Activated CD4-positive, alpha-beta T cell treated with anti-CD3 and anti-CD28 coated beads, Interleukin-2, amount 10 ng/mL, durations not matched to agents 24 days and 14 days (primary cell): ENCODE data around the gene SAP30BP. TPM values are rescaled to one million over a fixed set of nuclear protein-coding genes. Genes with fewer than 3 reads are reported as not detected.
"Not testable (repeated sequence)": the region's sequence is repeated elsewhere in the genome, so short reads cannot be mapped to it uniquely, and the experiment has no call there.

Experiments
- DNase-seq: peaks from one replicate; pipeline ENCODE4 v3.0.0; 2022
- H3K27ac Mint-ChIP-seq: one replicate; pipeline ENCODE4 v1.8.0; 2022; ENCODE audit warnings: mild to moderate bottlenecking, mixed read lengths
- H3K27me3 Mint-ChIP-seq: one replicate; pipeline ENCODE4 v1.8.0; 2022; ENCODE audit warnings: mixed read lengths
- H3K36me3 Mint-ChIP-seq: one replicate; pipeline ENCODE4 v1.8.0; 2022; ENCODE audit warnings: low read depth, mild to moderate bottlenecking, mixed read lengths
- H3K4me1 Mint-ChIP-seq: one replicate; pipeline ENCODE4 v1.8.0; 2021; ENCODE audit warnings: mixed read lengths
- H3K4me3 Mint-ChIP-seq: one replicate; pipeline ENCODE4 v1.8.0; 2022; ENCODE audit warnings: mild to moderate bottlenecking, moderate library complexity, mixed read lengths
- H3K9me3 Mint-ChIP-seq: one replicate; pipeline ENCODE4 v1.8.0; 2021; ENCODE audit warnings: mixed read lengths
- intact Hi-C: fragments of 100-400 bp; cut with micrococcal nuclease; formaldehyde crosslinking; loops from one replicate; pipeline ENCODE4 v1.15.1; 2023
- total RNA-seq: library from RNA; stranded (reverse); gene quantifications from 2 replicates; pipeline ENCODE4 v1.2.3, GENCODE V29; 2022

The SAP30BP gene
- total RNA-seq, 1 donor from 2014 or later: 109 TPM

GRCh38 chr17:75638039-75638438, 29.1 kb upstream of the SAP30BP start:
- H3K27me3 Mint-ChIP-seq, H3K27ac Mint-ChIP-seq, intact Hi-C loops, H3K36me3 Mint-ChIP-seq, DNase-seq, H3K4me1 Mint-ChIP-seq, H3K4me3 Mint-ChIP-seq, H3K9me3 Mint-ChIP-seq: not testable (repeated sequence)

DNA sequence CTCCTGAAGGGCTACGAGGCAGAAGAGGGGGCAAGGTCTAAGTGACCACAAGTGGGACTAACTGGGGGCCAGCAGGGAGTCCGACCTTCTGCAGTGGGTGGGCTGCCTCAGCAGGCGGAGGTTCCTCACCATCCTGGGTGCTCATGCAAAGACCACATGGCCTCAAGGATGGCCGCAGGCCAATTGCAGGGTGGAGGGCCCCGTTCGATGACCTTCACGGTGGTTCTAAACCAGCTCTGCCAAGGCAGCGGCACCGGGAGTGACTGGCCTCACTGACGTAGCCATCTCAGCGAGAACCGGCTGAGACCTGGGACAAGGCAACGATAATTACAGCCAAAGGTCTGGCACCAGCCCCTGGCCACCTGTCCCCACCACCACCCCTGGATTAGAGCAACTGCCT, 28.2 kb upstream of the SAP30BP start:
- intact Hi-C loops: no loop called here
- H3K4me3 Mint-ChIP-seq: no peak overlapping the region
- H3K27me3 Mint-ChIP-seq: no peaks in the 10 kb centered on the region
- H3K4me1 Mint-ChIP-seq: peaks cover 1% of the 10 kb centered on the region
- no peak overlapping the region for H3K27ac Mint-ChIP-seq
- no peaks in the 10 kb centered on the region for H3K9me3 Mint-ChIP-seq
- no peak for DNase-seq
- no peaks in the 10 kb centered on the region for H3K36me3 Mint-ChIP-seq

DNA sequence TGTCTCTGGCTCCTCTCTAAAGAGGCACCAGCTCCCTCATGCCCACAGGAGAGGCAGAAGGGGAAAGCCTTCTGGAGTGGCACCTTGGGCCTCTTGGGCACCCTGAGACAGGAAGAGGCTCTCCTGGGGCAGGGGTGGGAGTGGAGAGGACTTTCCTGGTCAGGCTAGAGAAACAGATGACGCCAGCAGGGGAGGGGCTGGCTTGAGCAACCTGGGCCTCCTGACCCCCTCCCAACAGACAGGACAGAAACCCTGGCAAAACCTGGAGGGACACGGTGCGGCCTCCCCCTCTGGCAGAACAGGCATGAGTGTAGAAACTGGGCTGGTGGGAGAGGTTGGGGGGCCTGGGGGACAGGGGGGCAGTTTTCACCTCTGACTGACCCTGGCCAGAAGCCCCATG, 27.8 kb upstream of the SAP30BP start:
- Mint-ChIP-seq H3K36me3 (no peaks in the 10 kb centered on the region), H3K27me3 (no peaks in the 10 kb centered on the region), H3K27ac (no peak overlapping the region), H3K4me3 (no peak overlapping the region), H3K9me3 (no peaks in the 10 kb centered on the region), H3K4me1 (no peaks in the 10 kb centered on the region)
- intact Hi-C loops: no loop called here
- no peak for DNase-seq

GRCh38 chr17:75639771-75640555, 27.2 kb upstream of the SAP30BP start:
- Mint-ChIP-seq H3K4me3 (no peak overlapping the region), H3K9me3 (no peaks in the 10 kb centered on the region), H3K36me3 (no peaks in the 10 kb centered on the region), H3K27me3 (no peaks in the 10 kb centered on the region), H3K27ac (no peak overlapping the region), H3K4me1 (no peaks in the 10 kb centered on the region)
- DNase-seq: no peak
- intact Hi-C loops: no loop called here

DNA sequence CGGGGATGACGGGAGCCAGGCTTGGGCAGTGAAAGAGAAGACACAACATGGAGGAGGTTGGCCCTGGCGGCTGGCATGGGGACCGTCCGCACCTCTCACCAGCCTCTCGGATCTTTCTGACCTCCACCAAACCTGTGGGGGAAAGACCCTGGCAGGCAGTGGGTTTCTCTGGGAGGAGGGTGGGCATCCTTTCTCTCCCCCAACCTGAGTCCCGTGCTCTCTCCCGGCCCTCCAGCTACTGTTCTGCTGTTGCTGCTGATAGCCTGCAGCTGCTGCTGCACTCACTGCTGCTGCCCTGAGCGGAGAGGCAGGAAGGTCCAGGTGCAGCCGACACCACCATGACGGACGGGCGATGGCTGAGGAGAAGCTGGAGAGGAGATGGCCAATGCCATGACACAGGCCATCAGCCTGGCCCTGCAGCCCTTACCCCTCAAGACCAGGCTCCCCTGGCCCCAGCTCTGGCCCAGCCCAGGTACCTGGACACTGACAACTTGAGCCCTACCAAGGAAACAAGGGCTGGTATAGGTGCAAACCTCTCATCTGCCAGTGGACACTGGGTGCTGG, 26.5 kb upstream of the SAP30BP start:
- no peak overlapping the region for H3K4me3 Mint-ChIP-seq
- H3K4me1 Mint-ChIP-seq: peaks cover 5% of the 10 kb centered on the region
- H3K27me3 Mint-ChIP-seq: no peaks in the 10 kb centered on the region
- no peak for DNase-seq
- no peaks in the 10 kb centered on the region for H3K36me3 Mint-ChIP-seq
- intact Hi-C loops: no loop called here
- H3K9me3 Mint-ChIP-seq: no peaks in the 10 kb centered on the region
- H3K27ac Mint-ChIP-seq: no peak overlapping the region

DNA sequence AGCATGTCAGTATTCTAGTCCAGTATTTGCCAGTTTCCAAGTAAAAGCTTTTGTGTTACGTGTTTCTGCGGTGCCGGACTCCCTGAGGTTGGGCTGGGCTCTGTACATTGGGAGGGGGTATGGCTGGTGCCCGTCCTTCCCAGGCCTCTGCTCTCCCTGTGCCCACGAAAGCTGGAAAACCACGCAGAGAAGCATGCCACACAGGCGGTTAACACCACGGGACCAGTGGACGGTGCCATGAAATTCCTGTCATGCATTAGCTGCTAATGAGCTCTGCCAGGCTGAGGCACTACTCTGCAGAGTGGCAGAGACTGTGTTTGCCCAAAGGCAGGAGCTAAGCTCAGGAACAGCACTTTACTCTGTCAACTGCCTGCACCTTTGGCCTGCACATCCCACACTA, 25.8 kb upstream of the SAP30BP start:
- H3K27ac Mint-ChIP-seq: no peak overlapping the region
- H3K4me3 Mint-ChIP-seq: no peak overlapping the region
- peaks cover 12% of the 10 kb centered on the region for H3K4me1 Mint-ChIP-seq
- H3K36me3 Mint-ChIP-seq: no peaks in the 10 kb centered on the region
- intact Hi-C loops: no loop called here
- DNase-seq: no peak
- H3K27me3 Mint-ChIP-seq: no peaks in the 10 kb centered on the region
- H3K9me3 Mint-ChIP-seq: no peaks in the 10 kb centered on the region

DNA sequence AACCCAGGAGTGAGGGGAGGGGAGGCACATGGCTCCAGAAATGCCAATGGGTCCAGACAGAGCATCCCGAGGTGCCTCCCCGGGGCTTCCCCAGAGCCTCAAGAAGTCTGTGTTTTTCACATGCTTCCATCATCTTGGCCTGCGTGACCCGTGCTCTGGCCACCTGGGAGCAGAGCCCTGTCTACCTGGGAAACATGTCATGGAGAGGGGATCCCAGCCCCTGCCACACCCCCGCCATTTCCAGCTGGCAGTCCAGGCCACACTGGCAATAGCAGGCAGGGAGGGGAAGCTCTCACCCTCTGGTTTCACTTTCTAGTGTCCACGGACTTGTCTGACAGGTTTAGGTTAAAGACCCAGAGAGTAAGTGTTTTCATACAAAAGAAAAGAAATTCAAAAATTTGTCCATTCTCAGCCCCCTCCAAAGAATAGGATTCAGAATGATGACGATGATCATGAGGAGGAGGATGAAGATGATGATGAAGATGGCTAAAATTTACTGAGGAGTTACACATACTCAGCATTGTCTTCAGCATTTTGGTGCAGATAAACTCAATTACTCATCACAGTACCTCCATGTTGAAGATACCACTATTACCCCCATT, 24.9 kb upstream of the SAP30BP start:
- Mint-ChIP-seq H3K4me3 (no peak overlapping the region), H3K27me3 (no peaks in the 10 kb centered on the region)

DNA sequence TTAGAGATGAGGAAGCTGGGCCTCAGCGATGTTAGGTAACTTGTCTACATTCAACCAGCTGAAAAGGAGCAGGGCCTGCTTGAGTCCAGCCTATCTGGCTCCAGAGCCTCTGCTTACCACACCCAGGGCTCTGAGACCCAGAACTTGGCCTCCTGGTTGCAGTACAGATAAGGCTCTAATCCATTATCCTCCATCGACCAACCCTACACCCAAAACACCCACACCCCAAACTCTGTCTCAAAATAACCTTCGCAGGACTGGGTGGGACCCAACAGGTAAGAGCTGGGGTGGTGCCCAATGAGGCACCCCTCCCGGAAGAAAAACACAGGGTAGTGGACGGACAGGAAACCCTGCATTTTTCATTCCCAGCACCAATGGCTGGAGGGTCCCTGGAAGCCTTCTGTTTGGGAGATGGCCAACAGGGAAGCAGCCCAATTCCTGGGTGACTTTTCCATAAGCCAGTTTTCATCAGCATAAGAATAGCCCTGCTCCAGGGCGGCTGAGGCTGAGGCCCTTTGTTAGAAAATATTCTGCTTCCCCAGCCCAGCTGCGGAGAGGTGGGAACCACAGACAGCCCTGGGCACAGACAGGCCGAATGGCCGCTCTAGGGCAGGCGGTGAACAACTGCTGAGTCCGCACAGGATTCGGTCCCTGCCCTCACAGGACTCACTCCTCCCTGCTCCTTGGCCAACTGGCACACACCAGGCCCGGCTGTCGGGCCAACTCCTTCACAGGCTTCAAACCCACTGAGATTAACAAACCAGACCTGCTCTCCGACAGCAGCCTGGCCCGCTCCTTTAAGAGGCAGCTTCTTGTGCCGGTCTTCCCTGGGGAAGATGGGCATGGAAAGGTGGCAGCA, 24.1 kb upstream of the SAP30BP start:
- Mint-ChIP-seq H3K27me3 (no peaks in the 10 kb centered on the region), H3K4me3 (no peak overlapping the region)

More for the DNA sequence above, 24.9 kb upstream of the SAP30BP start:
- no peak overlapping the region for H3K27ac Mint-ChIP-seq
- DNase-seq: no peak
- H3K36me3 Mint-ChIP-seq: no peaks in the 10 kb centered on the region
- no peaks in the 10 kb centered on the region for H3K9me3 Mint-ChIP-seq
- peaks cover 12% of the 10 kb centered on the region for H3K4me1 Mint-ChIP-seq
- intact Hi-C loops: no loop called here

DNA sequence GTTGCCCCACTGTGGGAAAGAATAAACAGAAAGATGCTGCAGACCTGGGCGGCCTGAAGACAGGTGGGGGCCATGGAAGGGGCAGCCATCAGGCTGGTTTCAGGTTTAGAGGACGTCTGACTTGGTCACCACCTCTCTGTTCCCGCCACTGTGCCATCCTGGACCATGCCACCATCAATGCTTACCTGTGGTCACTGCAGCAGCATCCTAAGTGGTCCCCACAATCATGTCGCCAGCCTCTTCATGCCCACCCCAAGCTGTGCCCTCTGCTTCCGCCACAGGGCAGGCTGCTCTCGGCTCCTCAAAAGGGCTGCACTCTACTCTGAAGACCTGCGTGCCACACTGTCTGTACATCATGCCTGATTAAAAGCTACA, 23.5 kb upstream of the SAP30BP start:
- Mint-ChIP-seq H3K27me3 (no peaks in the 10 kb centered on the region), H3K36me3 (no peaks in the 10 kb centered on the region), H3K9me3 (no peaks in the 10 kb centered on the region), H3K4me3 (no peak overlapping the region), H3K4me1 (peaks cover 12% of the 10 kb centered on the region), H3K27ac (no peak overlapping the region)
- DNase-seq: no peak
- intact Hi-C loops: no loop called here

More for the DNA sequence above, 24.1 kb upstream of the SAP30BP start:
- DNase-seq: no peak
- Mint-ChIP-seq H3K9me3 (no peaks in the 10 kb centered on the region), H3K27ac (no peak overlapping the region), H3K4me1 (peaks cover 12% of the 10 kb centered on the region), H3K36me3 (no peaks in the 10 kb centered on the region)
- intact Hi-C loops: no loop called here

- H3K4me3 Mint-ChIP-seq: no peak overlapping the region
- H3K9me3 Mint-ChIP-seq: no peaks in the 10 kb centered on the region
- peak overlapping the region; percentile 10 for H3K27ac Mint-ChIP-seq
- intact Hi-C loops: no loop called here
- DNase-seq: no peak
- peaks cover 7% of the 10 kb centered on the region for H3K36me3 Mint-ChIP-seq
- no peaks in the 10 kb centered on the region for H3K27me3 Mint-ChIP-seq
- H3K4me1 Mint-ChIP-seq: peaks cover 12% of the 10 kb centered on the region
Observed at GRCh38 chr17:75645501-75645888, 21.6 kb upstream of the SAP30BP start.

DNA sequence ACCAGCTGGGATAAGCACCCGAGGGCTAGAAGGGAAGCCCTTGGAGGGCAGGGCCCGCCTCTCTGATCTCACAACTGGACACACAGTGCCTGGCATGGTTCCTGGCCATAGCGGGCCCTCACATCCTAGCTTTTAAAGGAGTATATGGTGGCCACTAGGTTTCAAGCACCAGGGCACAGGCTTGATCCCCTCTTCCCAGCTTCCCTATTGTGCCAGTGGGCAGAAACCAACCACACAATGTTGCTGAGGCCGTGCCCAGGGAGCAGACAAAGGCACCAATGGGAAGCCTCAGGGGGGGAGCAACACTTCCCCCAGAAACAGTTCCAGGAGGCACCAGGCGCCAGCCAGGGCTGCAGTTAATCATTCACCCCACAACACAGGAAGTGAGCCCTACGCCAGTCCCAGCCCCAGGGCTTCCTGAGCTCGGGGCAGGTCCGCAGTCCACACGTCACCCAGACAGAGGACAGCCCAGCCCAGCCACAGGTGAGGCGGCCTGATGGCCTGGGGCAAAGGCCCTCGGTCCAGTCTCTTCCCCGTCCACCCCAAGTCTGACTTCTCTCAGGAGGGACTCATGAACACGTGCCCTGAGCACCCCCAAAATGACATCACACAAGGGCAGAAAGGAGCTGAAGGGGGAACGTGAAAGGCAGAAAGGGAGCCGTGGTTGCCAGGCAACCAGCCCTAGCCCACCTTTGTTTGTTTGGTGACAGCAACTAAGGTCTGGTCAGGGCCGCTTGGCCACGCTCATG, 21.1 kb upstream of the SAP30BP start:
- peaks cover 12% of the 10 kb centered on the region for H3K4me1 Mint-ChIP-seq
- peak overlapping the region; percentile 36 for H3K27ac Mint-ChIP-seq
- DNase-seq: peak; percentile 70
- no peaks in the 10 kb centered on the region for H3K27me3 Mint-ChIP-seq
- H3K9me3 Mint-ChIP-seq: no peaks in the 10 kb centered on the region
- intact Hi-C loops: no loop called here
- no peak overlapping the region for H3K4me3 Mint-ChIP-seq
- peaks cover 10% of the 10 kb centered on the region for H3K36me3 Mint-ChIP-seq

DNA sequence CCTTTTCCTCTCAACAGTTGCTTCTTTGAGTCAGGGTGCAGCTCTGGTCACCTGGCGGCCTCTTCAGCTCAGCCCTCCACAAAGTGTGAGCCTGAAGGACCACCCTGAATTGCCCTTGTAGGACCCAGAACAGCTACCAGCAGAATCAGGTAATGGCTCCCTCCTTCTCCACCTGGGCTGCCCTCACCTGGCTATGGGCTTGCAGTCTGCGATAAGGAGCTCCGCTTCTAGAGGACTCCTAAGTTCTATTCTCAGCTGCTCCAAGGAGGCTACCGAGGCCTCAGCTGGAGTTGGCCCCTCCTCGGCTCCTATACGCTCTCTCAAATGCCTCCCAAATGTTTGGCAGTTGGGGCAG, 20.5 kb upstream of the SAP30BP start:
- no peaks in the 10 kb centered on the region for H3K9me3 Mint-ChIP-seq
- H3K27me3 Mint-ChIP-seq: no peaks in the 10 kb centered on the region
- no peak for DNase-seq
- peaks cover 12% of the 10 kb centered on the region for H3K4me1 Mint-ChIP-seq
- H3K4me3 Mint-ChIP-seq: no peak overlapping the region
- peaks cover 10% of the 10 kb centered on the region for H3K36me3 Mint-ChIP-seq
- no peak overlapping the region for H3K27ac Mint-ChIP-seq
- intact Hi-C loops: no loop called here

GRCh38 chr17:75647061-75647460, 20.1 kb upstream of the SAP30BP start:
- DNase-seq: no peak
- Mint-ChIP-seq H3K4me1 (peaks cover 12% of the 10 kb centered on the region), H3K27ac (no peak overlapping the region), H3K36me3 (peaks cover 10% of the 10 kb centered on the region), H3K27me3 (no peaks in the 10 kb centered on the region), H3K4me3 (no peak overlapping the region), H3K9me3 (no peaks in the 10 kb centered on the region)
- intact Hi-C loops: no loop called here
